ENCODE measurements around the gene CD300H.

GRCh38 chr17:74555427-74555940 is 11.8 kb downstream of the CD300H start:
- TF ChIP-seq CTCF (IDR thresholded peaks at IDR 0.05) (no peak), POLR2A (IDR thresholded peaks at IDR 0.05) (no peak)
